Mesendoderm (in vitro differentiated cells): ENCODE measurements around the gene CPLX1.

Experiments
- DNase-seq: peaks from one replicate; pipeline ENCODE4 v3.0.0; 2013
- H2AK5ac ChIP-seq: 2 replicates; pipeline ENCODE4 v1.6.1; 2013; ENCODE audit warnings: low read length, inconsistent platforms
- H2BK120ac ChIP-seq: 2 replicates; pipeline ENCODE4 v1.6.1; 2013; ENCODE audit warnings: low read depth, mild to moderate bottlenecking, low read length, moderate library complexity, mixed read lengths
- H2BK15ac ChIP-seq: replicated peaks from 2 replicates; pipeline ENCODE4 v1.6.1; 2013; ENCODE audit warnings: low read depth, mild to moderate bottlenecking, moderate library complexity
- H2BK5ac ChIP-seq: 2 replicates; pipeline ENCODE4 v1.6.1; 2013; ENCODE audit warnings: low read length, inconsistent platforms
- H3K18ac ChIP-seq: 2 replicates; pipeline ENCODE4 v1.6.1; 2013; ENCODE audit warnings: mild to moderate bottlenecking, low read length, mixed read lengths
- H3K23ac ChIP-seq: one replicate; pipeline ENCODE4 v1.6.1; 2013; ENCODE audit warnings: low read length
- H3K27ac ChIP-seq: 2 replicates; pipeline ENCODE4 v1.5.1; 2013; ENCODE audit warnings: low read depth, mild to moderate bottlenecking, inconsistent platforms, low read length, moderate library complexity
- H3K27me3 ChIP-seq: 2 replicates; pipeline ENCODE4 v1.6.1; 2013; ENCODE audit warnings: low read length, control low read depth, mild to moderate bottlenecking, inconsistent platforms; ENCODE audit not compliant: insufficient read depth, poor library complexity
- H3K36me3 ChIP-seq: 2 replicates; pipeline ENCODE4 v1.6.1; 2013; ENCODE audit warnings: low read length, inconsistent platforms; ENCODE audit not compliant: control insufficient read depth, insufficient read depth
- H3K4ac ChIP-seq: one replicate; pipeline ENCODE4 v1.6.1; 2013; ENCODE audit warnings: low read depth, mild to moderate bottlenecking, low read length, moderate library complexity
- H3K4me1 ChIP-seq: 2 replicates; pipeline ENCODE4 v1.6.1; 2013; ENCODE audit warnings: low read depth, low read length, inconsistent platforms; ENCODE audit not compliant: control insufficient read depth
- H3K4me2 ChIP-seq: 2 replicates; pipeline ENCODE4 v1.6.1; 2013; ENCODE audit warnings: low read length
- H3K4me3 ChIP-seq: 2 replicates; pipeline ENCODE4 v1.5.1; 2013; ENCODE audit warnings: mild to moderate bottlenecking, low read length
- H3K56ac ChIP-seq: one replicate; pipeline ENCODE4 v1.6.1; 2013; ENCODE audit warnings: low read length
- H3K79me1 ChIP-seq: 2 replicates; pipeline ENCODE4 v1.6.1; 2013; ENCODE audit warnings: low read length, inconsistent platforms
- H3K79me2 ChIP-seq: 2 replicates; pipeline ENCODE4 v1.6.1; 2013; ENCODE audit warnings: mild to moderate bottlenecking, low read length; ENCODE audit not compliant: control insufficient read depth, insufficient read depth
- H3K9ac ChIP-seq: 2 replicates; pipeline ENCODE4 v1.6.1; 2013; ENCODE audit warnings: low read length, inconsistent platforms
- H4K5ac ChIP-seq: one replicate; pipeline ENCODE4 v1.6.1; 2013; ENCODE audit warnings: low read length
- H4K8ac ChIP-seq: one replicate; pipeline ENCODE4 v1.6.1; 2013; ENCODE audit warnings: low read depth, mild to moderate bottlenecking, control low read depth, low read length, moderate library complexity
- WGBS: extraction: QIAGEN DNeasy Blood & Tissue Kit; methylation state at CpG from one replicate; pipeline ENCODE4 v1.1.7; 2013; ENCODE audit warnings: low lambda C conversion rate, missing lambda C conversion rate; ENCODE audit not compliant: insufficient coverage; ENCODE audit errors: extremely low coverage; 5-methylcytosine and 5-hydroxymethylcytosine counted together

CPLX1 gene

GRCh38 chr4:796206-796605 is 29.7 kb downstream of the CPLX1 start:
- H3K4me1 ChIP-seq, result no peaks in the 10 kb centered on the region
- no peak overlapping the region for H4K5ac ChIP-seq
- no peaks in the 10 kb centered on the region for H3K79me2 ChIP-seq
- H2BK15ac ChIP-seq, result no peak overlapping the region
- H3K36me3 ChIP-seq, result no peaks in the 10 kb centered on the region
- H3K56ac ChIP-seq, result no peak overlapping the region
- no peak overlapping the region for H3K27ac ChIP-seq
- no peak overlapping the region for H4K8ac ChIP-seq
- no peak overlapping the region for H3K9ac ChIP-seq
- H3K27me3 ChIP-seq, result peaks cover 21% of the 10 kb centered on the region
- no CpG with 5 or more reads among the region's 17 CpGs for WGBS
- no peak for DNase-seq
- H2AK5ac ChIP-seq, result no peak overlapping the region
- no peak overlapping the region for H3K4ac ChIP-seq
- H3K79me1 ChIP-seq, result no peaks in the 10 kb centered on the region
- H3K23ac ChIP-seq, result no peak overlapping the region
- H3K18ac ChIP-seq, result no peak overlapping the region
- no peak overlapping the region for H2BK5ac ChIP-seq
- no peak overlapping the region for H3K4me2 ChIP-seq
- no peak overlapping the region for H2BK120ac ChIP-seq
- no peak overlapping the region for H3K4me3 ChIP-seq

- Histone ChIP-seq H3K4me2 (no peak overlapping the region), H3K79me2 (no peaks in the 10 kb centered on the region), H2BK120ac (no peak overlapping the region), H3K4me3 (no peak overlapping the region), H3K18ac (no peak overlapping the region), H3K4me1 (no peaks in the 10 kb centered on the region), H2AK5ac (no peak overlapping the region), H4K5ac (no peak overlapping the region), H4K8ac (no peak overlapping the region), H3K36me3 (no peaks in the 10 kb centered on the region), H2BK5ac (no peak overlapping the region), H2BK15ac (no peak overlapping the region), H3K27me3 (peaks cover 21% of the 10 kb centered on the region), H3K9ac (no peak overlapping the region), H3K56ac (no peak overlapping the region), H3K79me1 (no peaks in the 10 kb centered on the region), H3K27ac (no peak overlapping the region), H3K23ac (no peak overlapping the region), H3K4ac (no peak overlapping the region)
- DNase-seq, result no peak
- WGBS, result no CpG with 5 or more reads among the region's 20 CpGs
Observed at GRCh38 chr4:795726-796119, 30.2 kb downstream of the CPLX1 start.

GRCh38 chr4:794900-795725 is 30.8 kb downstream of the CPLX1 start:
- no peaks in the 10 kb centered on the region for H3K79me2 ChIP-seq
- H3K4me3 ChIP-seq, result no peak overlapping the region
- H3K23ac ChIP-seq, result no peak overlapping the region
- no peak overlapping the region for H2BK120ac ChIP-seq
- no peak overlapping the region for H3K56ac ChIP-seq
- no peak overlapping the region for H2BK5ac ChIP-seq
- no peaks in the 10 kb centered on the region for H3K36me3 ChIP-seq
- no peak for DNase-seq
- no peak overlapping the region for H3K4ac ChIP-seq
- no CpG with 5 or more reads among the region's 71 CpGs for WGBS
- H2AK5ac ChIP-seq, result no peak overlapping the region
- H3K27ac ChIP-seq, result no peak overlapping the region
- no peaks in the 10 kb centered on the region for H3K79me1 ChIP-seq
- H3K4me1 ChIP-seq, result no peaks in the 10 kb centered on the region
- no peak overlapping the region for H4K5ac ChIP-seq
- no peak overlapping the region for H4K8ac ChIP-seq
- no peak overlapping the region for H3K4me2 ChIP-seq
- peaks cover 21% of the 10 kb centered on the region for H3K27me3 ChIP-seq
- no peak overlapping the region for H3K18ac ChIP-seq
- H2BK15ac ChIP-seq, result no peak overlapping the region
- H3K9ac ChIP-seq, result no peak overlapping the region

GRCh38 chr4:793941-794621 is 31.8 kb downstream of the CPLX1 start:
- Histone ChIP-seq H3K4me2 (no peak overlapping the region), H3K18ac (no peak overlapping the region), H2AK5ac (no peak overlapping the region), H4K8ac (no peak overlapping the region), H3K4ac (no peak overlapping the region), H2BK15ac (no peak overlapping the region), H2BK5ac (no peak overlapping the region), H3K36me3 (no peaks in the 10 kb centered on the region), H3K79me1 (no peaks in the 10 kb centered on the region), H3K4me1 (no peaks in the 10 kb centered on the region), H3K79me2 (no peaks in the 10 kb centered on the region), H4K5ac (no peak overlapping the region), H2BK120ac (no peak overlapping the region), H3K27ac (no peak overlapping the region), H3K56ac (no peak overlapping the region), H3K27me3 (peaks cover 21% of the 10 kb centered on the region), H3K9ac (no peak overlapping the region), H3K23ac (no peak overlapping the region), H3K4me3 (no peak overlapping the region)
- WGBS, result no CpG with 5 or more reads among the region's 19 CpGs
- no peak for DNase-seq

GRCh38 chr4:793093-793861 is 32.7 kb downstream of the CPLX1 start:
- no peak overlapping the region for H4K5ac ChIP-seq
- no peaks in the 10 kb centered on the region for H3K79me2 ChIP-seq
- no peak overlapping the region for H3K4me2 ChIP-seq
- H3K56ac ChIP-seq, result no peak overlapping the region
- no peak overlapping the region for H3K18ac ChIP-seq
- peaks cover 21% of the 10 kb centered on the region for H3K27me3 ChIP-seq
- no peaks in the 10 kb centered on the region for H3K4me1 ChIP-seq
- no peaks in the 10 kb centered on the region for H3K36me3 ChIP-seq
- H2AK5ac ChIP-seq, result no peak overlapping the region
- H2BK120ac ChIP-seq, result no peak overlapping the region
- H2BK15ac ChIP-seq, result no peak overlapping the region
- no peak overlapping the region for H3K23ac ChIP-seq
- H3K4ac ChIP-seq, result no peak overlapping the region
- no CpG with 5 or more reads among the region's 19 CpGs for WGBS
- H3K4me3 ChIP-seq, result no peak overlapping the region
- no peaks in the 10 kb centered on the region for H3K79me1 ChIP-seq
- no peak overlapping the region for H2BK5ac ChIP-seq
- no peak overlapping the region for H3K9ac ChIP-seq
- H4K8ac ChIP-seq, result no peak overlapping the region
- DNase-seq, result peak; percentile 26
- H3K27ac ChIP-seq, result no peak overlapping the region
